HK-2 (cell line): ENCODE results near the gene ITPA.
A peak's percentile ranks its signal among the peaks of the same experiment; 100 is the strongest.

Experiments
- DNase-seq: peaks from one replicate; pipeline ENCODE4 v3.0.0-alpha.2; 2018; ENCODE audit not compliant: unreplicated experiment

Gene ITPA

DNA sequence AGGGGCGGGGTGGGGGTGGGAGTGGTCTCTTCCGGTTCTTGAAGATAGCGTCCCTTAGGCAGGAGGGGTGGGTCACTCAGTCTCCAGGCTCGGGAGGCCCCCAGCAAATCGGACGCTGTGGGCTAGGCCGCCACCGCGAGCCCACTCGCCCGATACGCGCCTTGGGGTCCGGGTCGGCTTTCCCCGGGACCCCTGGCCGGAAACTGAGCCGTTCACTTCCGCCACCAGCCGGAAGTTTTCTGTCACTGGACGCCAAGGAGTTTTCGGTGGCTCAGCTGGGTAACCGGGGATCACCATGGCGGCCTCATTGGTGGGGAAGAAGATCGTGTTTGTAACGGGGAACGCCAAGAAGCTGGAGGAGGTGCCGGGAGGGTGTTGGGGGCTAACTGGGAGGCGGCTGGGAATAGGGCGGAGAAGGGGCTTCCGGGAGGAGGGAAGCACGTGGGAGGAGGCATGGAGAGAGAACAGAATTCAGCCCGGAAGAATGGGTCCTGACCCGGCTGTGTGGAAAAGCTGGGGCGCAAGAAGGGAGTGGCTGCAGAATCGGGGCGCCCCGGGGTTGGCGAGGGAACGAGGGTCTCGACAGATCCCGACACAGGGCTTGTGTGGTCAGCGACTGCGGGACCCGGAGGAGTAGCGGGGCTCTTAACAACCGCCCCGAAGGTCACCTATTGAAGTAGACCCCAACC is at the start of gene ITPA:
TSS of gene ITPA (plus strand) at position 242 of the 689 bp plus-strand sequence. CDS start at position 296, 54 bp downstream.
- DNase-seq: peak; percentile 71

GRCh38 chr20:3160418-3160817 is 48.9 kb upstream of the ITPA start:
- DNase-seq: no peak

GRCh38 chr20:3161316-3162079 is 47.8 kb upstream of the ITPA start:
- no peak for DNase-seq

DNA sequence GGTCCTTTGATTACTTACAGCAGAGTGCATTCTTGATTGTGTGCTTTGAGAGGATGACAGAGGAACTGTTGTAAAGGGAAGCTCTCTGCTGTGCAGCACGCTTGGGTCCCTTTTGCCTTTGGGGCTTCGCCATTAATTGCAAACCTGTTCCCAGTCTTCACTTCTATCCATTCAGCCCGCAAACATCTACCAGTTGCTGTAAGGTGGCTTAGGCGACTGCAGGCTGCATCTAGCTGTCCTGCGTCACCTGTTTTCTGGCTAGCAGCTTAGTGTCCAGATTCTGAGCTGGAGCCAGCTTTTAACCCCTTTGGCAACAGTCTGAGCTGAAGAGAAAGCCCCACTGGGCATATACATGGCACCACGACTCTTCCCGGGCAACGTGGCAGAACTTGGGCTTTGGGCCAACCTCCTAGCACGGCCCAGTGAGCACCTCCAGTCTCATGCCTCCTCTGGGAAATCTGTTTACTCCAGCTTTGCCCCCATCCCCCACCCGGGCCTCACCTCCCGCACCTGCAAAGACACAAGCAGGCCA is 47.2 kb upstream of the ITPA start:
- DNase-seq: peak; percentile 24

- DNase-seq: no peak
Observed at GRCh38 chr20:3163099-3164042, 45.9 kb upstream of the ITPA start.

DNA sequence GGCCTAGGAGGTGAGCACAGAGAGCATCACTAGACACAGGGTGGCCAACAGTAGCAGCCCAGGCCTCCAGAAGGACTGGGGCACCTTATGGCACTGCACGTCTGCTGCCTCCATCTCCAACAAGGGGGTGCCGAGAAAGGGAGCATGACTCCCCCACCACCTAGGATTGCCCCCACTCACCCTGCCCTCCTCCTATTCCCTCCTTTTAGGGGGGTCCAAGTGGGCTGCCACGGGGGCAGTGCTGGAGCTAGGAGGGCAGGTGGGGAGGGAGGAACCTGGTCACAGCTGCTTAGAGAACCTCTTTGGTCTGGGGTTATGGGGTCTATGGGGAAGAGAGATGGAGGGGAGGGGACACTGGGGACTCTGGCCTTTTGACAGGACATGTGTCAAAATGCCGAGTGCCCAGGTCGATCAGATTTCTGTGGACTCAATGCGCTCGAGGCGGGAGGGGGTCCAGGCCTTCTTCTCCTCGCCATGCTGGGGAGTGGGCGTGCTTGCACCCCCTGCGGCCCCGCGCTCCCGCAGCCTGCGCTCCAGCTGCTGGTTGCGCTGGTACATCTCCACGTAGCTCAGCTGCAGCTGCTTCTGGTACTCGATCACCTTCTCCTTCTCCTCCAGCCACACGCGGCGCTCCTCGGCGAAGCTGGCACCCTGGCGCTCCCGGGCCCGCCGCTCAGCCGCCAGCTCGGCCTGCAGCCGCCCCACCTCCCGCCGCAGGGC is 45.1 kb upstream of the ITPA start:
- no peak for DNase-seq

GRCh38 chr20:3164763-3165410 is 44.4 kb upstream of the ITPA start:
- DNase-seq: no peak

DNA sequence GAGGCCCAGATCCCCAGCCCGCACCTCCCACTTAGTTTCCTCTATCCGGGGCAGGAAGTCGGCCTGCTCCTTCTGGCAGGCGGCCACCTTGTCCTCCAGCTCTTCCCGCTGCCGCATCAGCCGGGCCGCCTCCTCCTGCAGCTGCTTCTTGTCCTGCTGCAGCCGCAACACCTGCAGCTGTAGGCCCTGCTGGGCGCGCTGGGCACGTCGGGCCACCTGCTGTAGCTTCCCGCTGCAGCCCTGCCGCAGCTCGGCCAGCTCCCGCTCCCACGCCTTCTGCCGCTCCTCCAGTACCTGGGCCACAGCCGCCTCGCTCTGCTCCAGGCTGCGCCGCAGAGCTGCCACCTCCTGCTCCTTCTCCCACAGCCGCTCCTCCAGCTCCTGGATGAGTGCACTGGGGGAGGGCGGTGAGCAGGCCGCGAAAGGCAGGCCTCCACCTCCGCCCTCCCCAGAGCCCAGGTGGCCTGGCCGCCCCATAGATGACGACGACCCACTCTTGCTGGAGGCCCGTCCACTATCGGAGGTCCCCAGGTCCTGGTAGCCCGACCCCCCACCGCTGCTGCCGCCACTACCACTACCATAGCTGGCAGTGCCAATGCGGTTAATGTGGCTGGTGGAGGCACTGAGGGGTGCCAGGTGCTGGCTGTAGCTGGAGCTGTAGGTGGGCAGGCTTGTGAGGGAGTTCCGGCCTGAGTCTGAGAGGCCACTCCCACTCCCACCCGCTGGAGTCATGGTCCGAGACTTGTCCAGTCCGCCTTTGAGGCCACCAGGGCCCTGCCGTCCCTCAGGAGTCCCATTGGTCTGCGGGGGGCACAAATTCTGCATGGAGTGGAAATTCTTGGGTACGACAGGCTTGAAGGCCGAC is 43.6 kb upstream of the ITPA start:
- no peak for DNase-seq

DNA sequence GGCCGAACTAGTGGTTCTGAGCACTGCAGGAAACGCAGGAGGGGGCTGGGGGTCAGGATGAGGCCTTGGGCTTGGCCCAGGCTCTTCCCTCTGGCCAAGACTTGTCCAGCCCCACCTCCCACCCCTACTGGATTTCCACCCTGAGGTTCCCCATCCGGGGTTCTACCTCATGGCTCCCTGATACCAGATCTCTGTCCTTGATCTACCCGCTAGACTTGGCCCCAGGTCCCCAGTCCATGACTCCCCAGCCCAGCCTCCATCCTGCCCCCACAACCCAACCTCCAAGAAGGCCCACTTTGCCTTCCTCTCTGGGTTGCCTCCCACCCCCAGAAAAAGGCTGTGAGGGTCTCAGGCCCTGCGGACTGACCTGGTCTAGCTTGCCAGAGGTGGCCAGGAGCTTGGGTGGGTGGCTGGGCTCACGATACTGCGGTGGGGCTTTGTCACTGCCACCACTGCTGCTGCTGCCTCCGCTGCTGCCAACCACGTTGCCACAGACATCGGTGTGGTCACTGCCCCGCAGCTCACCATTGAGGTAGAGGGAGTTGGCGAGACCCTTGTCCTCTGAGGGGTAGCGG is 42.9 kb upstream of the ITPA start:
- DNase-seq: no peak

GRCh38 chr20:3166913-3167342 is 42.4 kb upstream of the ITPA start:
- no peak for DNase-seq

- DNase-seq: no peak
Observed at GRCh38 chr20:3167738-3168078, 41.6 kb upstream of the ITPA start.

- DNase-seq: no peak
Observed at GRCh38 chr20:3168079-3168828, 41.0 kb upstream of the ITPA start.

DNA sequence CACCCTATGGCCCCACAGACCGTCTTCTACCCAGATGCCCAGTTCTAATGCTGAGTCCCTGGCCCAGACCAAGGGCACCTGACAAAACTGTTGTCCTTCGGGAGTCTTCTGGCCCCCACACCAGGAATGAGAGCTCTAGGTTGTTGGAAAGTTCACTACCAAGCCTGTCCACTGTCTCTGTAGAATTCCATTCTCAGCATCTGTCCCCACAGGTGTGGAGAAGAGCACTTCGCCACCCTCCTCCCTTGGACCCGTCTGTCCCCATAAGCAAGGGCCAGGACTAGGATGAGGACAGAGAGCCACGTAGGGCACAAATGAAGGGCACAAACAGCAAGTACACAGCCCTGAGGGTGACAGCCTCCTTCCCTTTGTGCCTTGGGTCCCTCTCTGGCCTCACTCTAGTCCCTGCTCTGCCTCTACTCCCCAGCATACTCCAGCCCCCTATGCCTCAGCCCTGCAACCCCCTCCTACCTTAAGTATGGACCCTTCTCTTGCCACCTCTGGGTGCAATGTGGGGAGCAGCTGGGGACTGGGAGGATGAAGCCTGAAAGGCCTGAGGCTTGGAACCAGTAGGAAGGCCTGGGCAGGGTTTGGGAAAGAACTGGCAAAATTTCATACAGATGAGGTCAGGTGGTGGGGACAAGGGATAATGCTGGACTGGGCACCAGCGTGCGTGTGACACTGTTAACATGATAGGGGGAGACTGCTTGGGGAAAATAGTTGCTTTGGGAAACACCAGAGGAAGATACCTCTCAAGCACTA is 40.3 kb upstream of the ITPA start:
- DNase-seq: no peak

DNA sequence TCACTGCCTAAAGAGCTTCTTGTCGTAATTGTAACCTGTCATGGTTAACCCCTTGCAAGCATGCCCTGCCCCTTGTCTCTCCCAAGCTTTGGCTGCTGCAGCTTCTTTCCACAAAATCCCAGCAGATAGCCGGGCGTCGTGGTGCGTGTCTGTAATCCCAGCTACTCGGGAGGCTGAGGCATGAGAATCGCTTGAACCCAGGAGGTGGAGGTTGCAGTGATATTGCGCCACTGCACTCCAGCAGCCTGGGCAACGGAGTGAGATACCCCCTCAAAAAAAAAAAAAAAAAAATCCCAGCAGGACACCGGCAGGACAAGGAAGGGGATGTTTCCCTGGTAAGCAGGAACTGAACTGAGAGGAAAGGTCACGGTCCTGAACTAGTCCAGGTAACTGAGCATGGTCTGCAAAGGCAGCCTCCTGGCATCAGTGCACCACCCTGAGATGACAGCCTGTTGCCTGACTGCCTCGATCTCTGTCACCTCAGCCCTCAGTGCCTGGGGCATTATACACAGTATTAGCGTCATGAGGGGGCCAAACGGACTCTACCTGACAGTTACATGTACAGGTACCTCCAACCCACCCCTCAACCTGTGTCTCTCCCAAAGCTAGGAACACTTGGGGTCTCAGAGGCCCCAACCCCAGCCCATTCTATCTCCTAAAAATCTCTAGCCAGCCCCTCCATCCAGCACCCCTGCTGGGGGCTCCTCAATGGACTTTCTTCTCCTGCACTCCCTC is 37.7 kb upstream of the ITPA start:
- DNase-seq: no peak

DNA sequence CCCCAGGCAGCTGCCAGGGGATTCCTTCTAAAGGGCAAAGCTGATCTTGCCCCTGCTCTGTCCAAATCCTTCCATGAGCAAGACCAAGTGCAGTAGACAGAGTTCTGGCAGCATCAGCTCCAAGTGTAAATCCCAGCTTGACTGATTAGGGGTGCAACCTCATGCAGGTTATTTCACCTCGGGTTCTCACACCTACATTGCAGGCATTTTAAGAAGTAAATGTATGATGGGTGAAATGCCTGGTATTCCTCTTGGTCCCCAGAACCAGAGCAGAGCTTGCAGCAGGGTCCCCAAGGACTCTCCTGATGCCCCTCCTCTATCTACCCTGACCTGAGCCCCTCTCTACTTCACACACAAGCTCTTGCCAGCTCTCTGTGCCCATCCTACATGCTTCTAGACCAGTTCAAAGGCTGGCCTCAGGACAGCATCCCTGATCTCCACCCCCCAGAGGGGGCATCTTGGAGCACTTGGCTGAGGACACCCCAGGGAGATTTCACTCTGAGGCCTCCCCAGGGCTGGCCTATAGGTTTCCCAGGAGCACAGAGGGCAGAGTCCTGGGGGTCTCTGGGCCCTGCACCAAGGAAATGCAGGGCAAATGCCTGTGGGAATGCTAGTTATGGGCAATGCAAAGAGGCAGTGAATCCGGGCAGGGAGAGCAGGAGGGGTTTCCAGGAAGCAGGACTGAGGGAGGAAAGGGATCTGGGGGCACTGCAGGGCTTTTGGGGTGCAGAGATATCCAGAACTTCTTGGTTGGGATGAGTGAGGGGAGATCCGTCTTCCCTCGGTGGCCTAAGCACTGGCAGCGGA is 37.0 kb upstream of the ITPA start:
- no peak for DNase-seq

DNA sequence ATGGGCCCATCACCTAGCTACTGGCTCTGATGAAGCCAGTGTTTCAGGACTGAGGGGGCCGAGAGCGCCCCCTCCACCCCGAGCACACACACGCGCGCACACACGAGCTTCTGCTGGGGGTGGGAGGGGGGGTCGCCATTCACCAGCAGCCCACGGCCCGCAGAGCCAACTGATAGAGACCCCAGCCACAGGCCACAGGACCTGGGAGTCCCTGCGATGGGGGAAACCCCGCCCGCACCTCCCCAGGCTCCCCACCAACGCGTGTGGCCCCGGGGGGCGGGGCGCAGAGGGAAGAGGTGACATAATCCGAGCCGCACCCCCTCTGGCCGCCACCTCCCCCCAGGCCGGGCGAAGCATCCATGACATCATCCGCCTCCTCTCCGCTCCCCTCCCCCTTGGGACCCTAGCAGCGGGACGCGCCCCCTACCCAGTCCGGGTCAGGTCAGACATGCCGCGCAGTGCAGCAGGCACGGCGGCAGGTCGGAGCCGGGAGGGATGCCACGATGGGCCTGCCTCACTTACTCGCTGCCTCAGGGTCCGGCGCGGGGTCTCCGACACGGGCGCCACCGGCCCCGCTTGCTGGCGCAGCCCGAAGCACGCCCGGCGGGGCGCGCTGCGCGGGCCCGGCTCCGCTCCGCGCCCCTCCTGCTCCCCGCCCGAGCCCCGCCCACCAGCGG is 36.2 kb upstream of the ITPA start, which contains the start of gene LZTS3:
TSS of gene LZTS3 (minus strand) at position 617 of the 677 bp plus-strand sequence. CDS start 6,386 bp downstream, outside the sequence.
- peak; percentile 80 for DNase-seq
